ENCODE measurements around the gene DRC7.

The DRC7 gene

GRCh38 chr16:57757326-57757786 lies 62.8 kb downstream of the DRC7 start:
- DNase-seq (ENCODE audit: low read depth in 2 of 2): peak; percentile 82 to 84
- H3K4me3 ChIP-seq (replicated peaks in 1 of 2; ENCODE audit: low read depth in 2 of 2, low read length in 2 of 2): no peak overlapping the region
- peak; percentile 98 for TF ChIP-seq CTCF (IDR thresholded peaks at IDR 0.05; ENCODE audit: low read depth, low read length)

GRCh38 chr16:57757883-57758282 lies 63.3 kb downstream of the DRC7 start:
- no peak overlapping the region for H3K4me3 ChIP-seq (replicated peaks in 1 of 2; ENCODE audit: low read depth in 2 of 2, low read length in 2 of 2)
- DNase-seq (ENCODE audit: low read depth in 2 of 2): no peak
- TF ChIP-seq CTCF (IDR thresholded peaks at IDR 0.05; ENCODE audit: low read depth, low read length): no peak

GRCh38 chr16:57758331-57759117 lies 63.9 kb downstream of the DRC7 start:
- H3K4me3 ChIP-seq (replicated peaks in 1 of 2; ENCODE audit: low read depth in 2 of 2, low read length in 2 of 2): no peak overlapping the region
- TF ChIP-seq CTCF (IDR thresholded peaks at IDR 0.05; ENCODE audit: low read depth, low read length): no peak
- no peak for DNase-seq (ENCODE audit: low read depth in 2 of 2)

- no peak for DNase-seq (ENCODE audit: low read depth in 2 of 2)
- no peak for TF ChIP-seq CTCF (IDR thresholded peaks at IDR 0.05; ENCODE audit: low read depth, low read length)
- H3K4me3 ChIP-seq (replicated peaks in 1 of 2; ENCODE audit: low read depth in 2 of 2, low read length in 2 of 2): no peak overlapping the region
Measured at GRCh38 chr16:57759131-57759530, 64.5 kb downstream of the DRC7 start.

- no peak for DNase-seq (ENCODE audit: low read depth in 2 of 2)
- TF ChIP-seq CTCF (IDR thresholded peaks at IDR 0.05; ENCODE audit: low read depth, low read length): no peak
Measured at GRCh38 chr16:57759541-57760356, 65.1 kb downstream of the DRC7 start.

GRCh38 chr16:57760357-57761160 lies 66.0 kb downstream of the DRC7 start:
- no peak for DNase-seq (ENCODE audit: low read depth in 2 of 2)
- TF ChIP-seq CTCF (IDR thresholded peaks at IDR 0.05; ENCODE audit: low read depth, low read length): no peak
- H3K4me3 ChIP-seq (replicated peaks in 1 of 2; ENCODE audit: low read depth in 2 of 2, low read length in 2 of 2): no peak overlapping the region

More at GRCh38 chr16:57759541-57760356, 65.1 kb downstream of the DRC7 start:
- no peak overlapping the region for H3K4me3 ChIP-seq (replicated peaks in 1 of 2; ENCODE audit: low read depth in 2 of 2, low read length in 2 of 2)
